Type B pancreatic cell (in vitro differentiated cells): ENCODE data around the gene RSAD1. TPM values are rescaled to one million over a fixed set of nuclear protein-coding genes. Genes with fewer than 3 reads are reported as not detected.
A peak's percentile ranks its signal among the peaks of the same experiment; 100 is the strongest.

ENCODE experiments used
- DNase-seq: peaks from one replicate; pipeline ENCODE4 v3.0.0; 2021; ENCODE audit warnings: mixed read lengths; ENCODE audit not compliant: unreplicated experiment; ENCODE audit errors: extremely low spot score
- H3K27ac Mint-ChIP-seq: 2 replicates; pipeline ENCODE4 v1.8.0; 2021; ENCODE audit warnings: mild to moderate bottlenecking, mixed read lengths
- H3K27me3 Mint-ChIP-seq: 2 replicates; pipeline ENCODE4 v1.8.0; 2021; ENCODE audit warnings: mixed read lengths
- H3K36me3 Mint-ChIP-seq: 2 replicates; pipeline ENCODE4 v1.8.0; 2021; ENCODE audit warnings: mixed read lengths
- H3K4me1 Mint-ChIP-seq: one replicate; pipeline ENCODE4 v1.8.0; 2021; ENCODE audit warnings: mixed read lengths; ENCODE audit not compliant: unreplicated experiment
- H3K4me3 Mint-ChIP-seq: 2 replicates; pipeline ENCODE4 v1.8.0; 2021; ENCODE audit warnings: mild to moderate bottlenecking, mixed read lengths
- H3K9me3 Mint-ChIP-seq: 2 replicates; pipeline ENCODE4 v1.8.0; 2021; ENCODE audit warnings: mixed read lengths
- total RNA-seq: library from RNA; stranded (reverse); gene quantifications from 2 replicates; pipeline ENCODE4 v1.2.1, GENCODE V29; 2021; ENCODE audit warnings: low replicate concordance
- TF ChIP-seq, protein P1 (sequence below): fragments of 200-600 bp; sonication (generic); conservative IDR thresholded peaks from 2 replicates; pipeline ENCODE4 v1.5.0; 2021; ENCODE audit warnings: antibody characterized with exemption, mild to moderate bottlenecking

RSAD1 gene
- total RNA-seq, 1 donor from 2014 or later: 40.7 TPM

DNA sequence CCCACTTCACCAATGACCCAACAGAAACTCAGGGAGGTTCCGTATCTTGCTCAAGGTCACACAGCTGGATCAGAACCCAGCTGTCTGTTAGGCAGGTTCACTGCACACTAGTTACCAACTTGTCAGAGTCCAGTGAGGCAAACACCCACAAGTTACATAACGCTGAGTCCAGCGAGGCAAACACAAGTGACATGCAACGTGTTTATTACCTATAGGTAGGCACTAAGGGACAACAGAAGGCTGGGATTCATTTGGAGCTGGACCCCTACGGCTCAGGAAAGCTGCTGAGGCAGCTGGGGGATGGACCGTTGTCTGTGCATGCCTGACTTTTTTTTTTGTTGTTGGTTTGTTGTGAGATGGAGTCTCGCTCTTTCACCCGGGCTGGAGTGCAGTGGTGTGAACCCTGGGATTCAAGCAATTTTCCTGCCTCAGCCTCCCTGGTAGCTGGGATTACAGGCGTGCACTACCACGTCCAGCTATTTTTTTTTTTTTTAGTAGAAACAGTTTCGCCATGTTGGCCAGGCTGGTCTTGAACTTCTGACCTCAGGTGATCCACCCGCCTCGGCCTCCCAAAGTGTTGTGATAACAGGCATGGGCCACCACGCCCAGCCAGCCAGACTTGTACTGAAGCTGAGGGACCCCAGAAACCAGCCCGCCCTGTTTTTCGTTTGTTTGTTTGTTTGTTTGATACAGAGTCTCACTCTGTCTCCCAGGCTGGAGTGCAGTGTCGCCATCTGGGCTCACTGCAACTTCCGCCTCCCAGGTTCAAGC is 1.9 kb upstream of the RSAD1 start:
- H3K27ac Mint-ChIP-seq: peak overlapping the region; percentile 9
- peaks cover 4% of the 10 kb centered on the region for H3K36me3 Mint-ChIP-seq
- no peaks in the 10 kb centered on the region for H3K9me3 Mint-ChIP-seq
- peaks cover 14% of the 10 kb centered on the region for H3K4me1 Mint-ChIP-seq
- no peak for DNase-seq
- peaks cover 10% of the 10 kb centered on the region for H3K27me3 Mint-ChIP-seq
- H3K4me3 Mint-ChIP-seq: peak overlapping the region; percentile 70
- TF ChIP-seq, protein P1, sequence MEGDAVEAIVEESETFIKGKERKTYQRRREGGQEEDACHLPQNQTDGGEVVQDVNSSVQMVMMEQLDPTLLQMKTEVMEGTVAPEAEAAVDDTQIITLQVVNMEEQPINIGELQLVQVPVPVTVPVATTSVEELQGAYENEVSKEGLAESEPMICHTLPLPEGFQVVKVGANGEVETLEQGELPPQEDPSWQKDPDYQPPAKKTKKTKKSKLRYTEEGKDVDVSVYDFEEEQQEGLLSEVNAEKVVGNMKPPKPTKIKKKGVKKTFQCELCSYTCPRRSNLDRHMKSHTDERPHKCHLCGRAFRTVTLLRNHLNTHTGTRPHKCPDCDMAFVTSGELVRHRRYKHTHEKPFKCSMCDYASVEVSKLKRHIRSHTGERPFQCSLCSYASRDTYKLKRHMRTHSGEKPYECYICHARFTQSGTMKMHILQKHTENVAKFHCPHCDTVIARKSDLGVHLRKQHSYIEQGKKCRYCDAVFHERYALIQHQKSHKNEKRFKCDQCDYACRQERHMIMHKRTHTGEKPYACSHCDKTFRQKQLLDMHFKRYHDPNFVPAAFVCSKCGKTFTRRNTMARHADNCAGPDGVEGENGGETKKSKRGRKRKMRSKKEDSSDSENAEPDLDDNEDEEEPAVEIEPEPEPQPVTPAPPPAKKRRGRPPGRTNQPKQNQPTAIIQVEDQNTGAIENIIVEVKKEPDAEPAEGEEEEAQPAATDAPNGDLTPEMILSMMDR: no peak

DNA sequence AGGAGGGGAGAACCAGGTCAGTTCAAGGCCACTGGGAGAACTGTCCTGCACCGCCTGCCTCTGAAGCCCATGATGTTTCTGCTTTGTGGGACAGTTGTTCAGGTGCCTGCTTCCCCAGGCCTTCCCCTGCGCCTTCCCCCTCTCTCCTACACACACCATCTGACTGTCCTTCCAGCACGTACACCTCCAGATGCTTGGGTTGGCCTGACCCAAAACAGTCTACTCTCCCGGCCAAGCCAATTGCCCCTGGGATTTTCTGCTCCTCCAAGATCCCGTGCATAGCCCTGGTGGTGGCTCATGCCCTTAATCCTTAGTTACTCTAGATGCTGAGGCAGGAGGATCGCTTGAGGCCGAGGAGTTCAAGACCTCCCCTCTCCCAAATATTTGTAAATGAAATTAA is 684 bp upstream of the RSAD1 start:
- DNase-seq: no peak
- peak overlapping the region; percentile 86 for H3K4me3 Mint-ChIP-seq
- TF ChIP-seq, protein P1: no peak
- no peaks in the 10 kb centered on the region for H3K9me3 Mint-ChIP-seq
- H3K27ac Mint-ChIP-seq: peak overlapping the region; percentile 92
- H3K27me3 Mint-ChIP-seq: peaks cover 10% of the 10 kb centered on the region
- peaks cover 4% of the 10 kb centered on the region for H3K36me3 Mint-ChIP-seq
- peaks cover 14% of the 10 kb centered on the region for H3K4me1 Mint-ChIP-seq

DNA sequence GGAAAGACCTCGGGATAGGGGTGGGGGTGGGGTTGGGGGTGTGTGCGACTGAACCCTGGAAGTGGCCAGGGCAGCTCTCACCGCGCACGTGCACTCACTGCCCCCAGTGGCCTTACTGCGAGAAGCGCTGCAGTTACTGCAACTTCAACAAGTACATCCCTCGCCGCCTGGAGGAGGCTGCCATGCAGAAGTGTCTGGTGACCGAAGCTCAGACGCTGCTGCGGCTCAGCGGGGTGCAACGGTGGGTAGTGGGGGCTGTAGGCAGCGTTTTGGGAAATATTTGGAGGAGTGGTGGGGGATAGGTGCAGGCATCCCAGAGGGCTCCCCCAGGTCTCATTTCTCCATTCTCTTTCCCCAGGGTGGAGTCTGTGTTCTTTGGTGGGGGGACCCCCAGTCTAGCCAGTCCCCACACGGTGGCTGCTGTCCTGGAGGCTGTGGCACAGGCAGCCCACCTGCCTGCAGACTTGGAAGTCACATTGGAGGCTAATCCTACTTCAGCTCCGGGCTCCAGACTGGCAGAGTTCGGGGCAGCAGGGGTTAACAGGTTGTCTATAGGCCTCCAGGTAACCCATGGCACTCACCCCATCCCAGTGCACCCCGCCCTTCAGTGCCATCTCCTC is 972 bp downstream of the RSAD1 start:
- peaks cover 4% of the 10 kb centered on the region for H3K36me3 Mint-ChIP-seq
- peak overlapping the region; percentile 81 for H3K27ac Mint-ChIP-seq
- H3K27me3 Mint-ChIP-seq: peaks cover 10% of the 10 kb centered on the region
- peak; percentile 83 for DNase-seq
- peak overlapping the region; percentile 91 for H3K4me3 Mint-ChIP-seq
- TF ChIP-seq, protein P1: peak; percentile 76
- peaks cover 14% of the 10 kb centered on the region for H3K4me1 Mint-ChIP-seq
- H3K9me3 Mint-ChIP-seq: no peaks in the 10 kb centered on the region

DNA sequence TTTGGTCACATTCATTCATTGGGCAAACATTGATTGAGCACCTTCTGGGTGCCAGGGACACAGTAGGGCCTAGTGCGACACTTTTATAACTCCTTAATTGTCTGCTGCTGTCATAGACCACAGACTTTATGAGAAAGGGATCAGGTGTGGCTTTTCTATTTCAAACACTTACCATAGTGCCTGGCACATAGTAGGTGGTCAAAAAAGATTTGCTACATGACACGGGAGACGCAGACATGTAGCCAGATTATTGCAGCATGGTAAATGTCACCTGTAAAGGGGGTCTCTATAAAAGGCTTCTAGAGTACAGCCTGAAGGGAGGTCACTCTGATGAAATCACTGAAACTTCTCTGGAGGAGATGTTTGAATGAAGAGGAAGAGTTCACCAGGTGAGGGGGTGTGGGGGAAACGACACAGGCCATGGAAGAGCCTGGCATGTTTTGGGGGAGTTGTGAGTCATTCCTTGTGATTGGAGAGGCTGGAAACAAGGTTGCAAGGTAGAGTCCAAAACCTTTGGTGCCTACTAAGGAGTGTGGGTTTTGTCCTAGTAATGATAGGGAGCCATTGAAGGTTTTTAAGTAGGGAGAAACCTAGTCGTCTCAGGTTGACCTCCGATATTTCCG is 1.6 kb downstream of the RSAD1 start:
- DNase-seq: no peak
- peaks cover 14% of the 10 kb centered on the region for H3K4me1 Mint-ChIP-seq
- TF ChIP-seq, protein P1: no peak
- H3K27me3 Mint-ChIP-seq: peaks cover 10% of the 10 kb centered on the region
- H3K4me3 Mint-ChIP-seq: peak overlapping the region; percentile 91
- no peak overlapping the region for H3K27ac Mint-ChIP-seq
- H3K36me3 Mint-ChIP-seq: peaks cover 4% of the 10 kb centered on the region
- H3K9me3 Mint-ChIP-seq: no peaks in the 10 kb centered on the region

DNA sequence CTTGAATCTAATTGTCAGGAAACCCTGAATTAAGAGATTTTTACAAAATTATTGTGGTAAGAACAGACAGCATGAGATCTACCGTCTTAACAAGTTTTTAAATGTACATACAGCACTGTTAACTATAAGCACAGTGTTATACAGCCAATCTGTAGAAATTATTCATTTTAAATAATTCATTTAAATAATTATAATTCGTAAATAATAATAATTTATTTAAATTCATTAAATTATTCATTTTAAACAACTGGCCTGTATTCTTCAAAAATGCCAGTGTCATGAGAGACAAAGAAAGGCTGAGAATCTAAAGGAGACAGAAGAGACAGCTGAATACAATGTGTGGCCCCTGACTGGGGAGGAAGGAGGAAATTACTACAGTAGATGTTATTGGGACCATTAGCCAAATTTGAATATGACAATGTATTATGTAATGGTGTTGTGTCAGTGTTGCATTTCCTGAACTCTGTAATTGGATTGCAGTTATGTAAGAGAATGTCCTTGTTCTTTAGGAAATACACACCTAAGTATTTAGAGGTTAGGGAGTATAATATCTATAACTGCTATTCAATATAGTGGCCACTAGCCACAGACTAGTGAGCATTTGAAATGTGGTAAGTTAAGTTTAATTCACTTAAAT is 2.3 kb downstream of the RSAD1 start:
- Mint-ChIP-seq H3K27me3 (peaks cover 10% of the 10 kb centered on the region), H3K27ac (no peak overlapping the region), H3K4me3 (peak overlapping the region; percentile 34), H3K9me3 (no peaks in the 10 kb centered on the region), H3K4me1 (peaks cover 14% of the 10 kb centered on the region), H3K36me3 (peaks cover 7% of the 10 kb centered on the region)
- TF ChIP-seq, protein P1: no peak
- DNase-seq: no peak
